Type B pancreatic cell (in vitro differentiated cells): ENCODE measurements around the gene LRP1B. TPM values are rescaled to one million over a fixed set of nuclear protein-coding genes. Genes with fewer than 3 reads are reported as not detected.
A peak's percentile ranks its signal among the peaks of the same experiment; 100 is the strongest.

Source experiments
- DNase-seq: peaks from one replicate; pipeline ENCODE4 v3.0.0; 2021; ENCODE audit warnings: mixed read lengths; ENCODE audit not compliant: unreplicated experiment; ENCODE audit errors: extremely low spot score
- H3K27ac Mint-ChIP-seq: 2 replicates; pipeline ENCODE4 v1.8.0; 2021; ENCODE audit warnings: mild to moderate bottlenecking, mixed read lengths
- H3K27me3 Mint-ChIP-seq: 2 replicates; pipeline ENCODE4 v1.8.0; 2021; ENCODE audit warnings: mixed read lengths
- H3K36me3 Mint-ChIP-seq: 2 replicates; pipeline ENCODE4 v1.8.0; 2021; ENCODE audit warnings: mixed read lengths
- H3K4me1 Mint-ChIP-seq: one replicate; pipeline ENCODE4 v1.8.0; 2021; ENCODE audit warnings: mixed read lengths; ENCODE audit not compliant: unreplicated experiment
- H3K4me3 Mint-ChIP-seq: 2 replicates; pipeline ENCODE4 v1.8.0; 2021; ENCODE audit warnings: mild to moderate bottlenecking, mixed read lengths
- H3K9me3 Mint-ChIP-seq: 2 replicates; pipeline ENCODE4 v1.8.0; 2021; ENCODE audit warnings: mixed read lengths
- CTCF ChIP-seq: fragments of 200-600 bp; sonication (generic); conservative IDR thresholded peaks from 2 replicates; pipeline ENCODE4 v1.5.0; 2021; ENCODE audit warnings: antibody characterized with exemption, mild to moderate bottlenecking
- total RNA-seq: library from RNA; stranded (reverse); gene quantifications from 2 replicates; pipeline ENCODE4 v1.2.1, GENCODE V29; 2021; ENCODE audit warnings: low replicate concordance

LRP1B gene
- total RNA-seq, 1 donor from 2014 or later, result 16.0 TPM

GRCh38 chr2:142142595-142142994, 11.8 kb upstream of the LRP1B start:
- no peak for TF ChIP-seq CTCF
- peaks cover 6% of the 10 kb centered on the region for H3K4me1 Mint-ChIP-seq
- H3K4me3 Mint-ChIP-seq, result no peak overlapping the region
- no peaks in the 10 kb centered on the region for H3K36me3 Mint-ChIP-seq
- no peaks in the 10 kb centered on the region for H3K27me3 Mint-ChIP-seq
- no peaks in the 10 kb centered on the region for H3K9me3 Mint-ChIP-seq
- no peak for DNase-seq
- no peak overlapping the region for H3K27ac Mint-ChIP-seq

DNA sequence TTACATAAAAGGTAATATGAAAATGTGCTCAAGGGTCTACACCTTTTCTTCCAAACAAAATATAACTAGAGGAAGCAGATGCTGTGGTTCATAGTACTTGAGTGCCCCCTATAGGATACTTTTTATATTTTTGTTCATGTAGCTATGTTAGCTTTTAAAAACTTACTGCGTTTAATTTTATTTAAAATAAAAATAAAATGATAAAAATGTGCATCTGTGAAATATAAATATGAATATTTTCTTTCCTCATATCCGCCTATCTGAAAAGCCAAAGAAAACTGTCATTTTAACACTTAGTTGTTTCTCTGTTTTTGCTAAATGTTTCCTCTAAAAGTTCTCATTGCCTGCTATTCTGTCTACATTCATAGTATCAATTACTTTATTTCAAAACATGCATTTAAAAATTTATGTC, 9.6 kb upstream of the LRP1B start:
- Mint-ChIP-seq H3K9me3 (no peaks in the 10 kb centered on the region), H3K4me1 (peaks cover 6% of the 10 kb centered on the region), H3K4me3 (no peak overlapping the region), H3K27ac (no peak overlapping the region), H3K27me3 (no peaks in the 10 kb centered on the region), H3K36me3 (no peaks in the 10 kb centered on the region)
- DNase-seq, result no peak
- peak; percentile 89 for TF ChIP-seq CTCF

DNA sequence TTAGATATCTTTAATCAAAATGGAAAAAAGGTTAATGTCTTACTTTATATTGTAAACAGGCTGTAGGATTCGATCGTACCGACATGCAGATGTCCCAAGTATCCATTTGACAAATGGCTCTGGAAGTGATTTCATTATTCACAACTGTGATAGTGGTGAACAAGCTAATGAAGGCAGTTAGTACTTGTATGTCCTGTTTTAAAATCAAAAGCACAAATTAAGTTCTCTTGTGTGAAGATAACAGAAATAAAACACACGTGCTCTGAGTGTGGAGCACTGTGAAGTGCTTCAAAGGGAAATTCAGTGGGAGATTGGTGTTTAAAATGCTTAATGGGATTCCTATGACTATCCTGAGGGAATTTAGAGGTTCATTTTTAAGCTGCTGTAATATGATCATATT, 8.6 kb upstream of the LRP1B start:
- Mint-ChIP-seq H3K4me3 (no peak overlapping the region), H3K9me3 (no peaks in the 10 kb centered on the region), H3K27me3 (peaks cover 5% of the 10 kb centered on the region), H3K27ac (no peak overlapping the region), H3K4me1 (peaks cover 12% of the 10 kb centered on the region), H3K36me3 (no peaks in the 10 kb centered on the region)
- no peak for DNase-seq
- TF ChIP-seq CTCF, result no peak

DNA sequence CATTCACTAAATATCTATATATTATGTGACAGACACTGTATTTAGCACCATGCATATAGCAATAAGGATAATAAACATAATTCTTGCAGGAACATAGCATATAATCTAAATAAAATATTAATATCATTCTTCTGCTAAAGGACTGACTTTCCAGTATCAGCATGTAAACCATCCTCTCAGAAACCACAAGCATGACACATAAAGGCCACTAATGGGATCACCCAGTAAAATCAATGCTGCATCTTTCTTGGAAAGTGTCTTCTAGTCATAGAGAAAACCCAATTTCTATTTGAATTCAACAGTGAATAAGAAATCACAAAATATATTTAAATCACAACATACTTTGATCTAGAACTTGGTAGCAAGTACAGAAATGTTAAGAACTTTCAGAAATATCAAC, 5.8 kb upstream of the LRP1B start:
- Mint-ChIP-seq H3K4me1 (peaks cover 15% of the 10 kb centered on the region), H3K9me3 (no peaks in the 10 kb centered on the region), H3K36me3 (no peaks in the 10 kb centered on the region), H3K27me3 (peaks cover 15% of the 10 kb centered on the region), H3K27ac (no peak overlapping the region), H3K4me3 (no peak overlapping the region)
- DNase-seq, result no peak
- TF ChIP-seq CTCF, result no peak

GRCh38 chr2:142134911-142135310, 4.1 kb upstream of the LRP1B start:
- Mint-ChIP-seq H3K4me3 (no peak overlapping the region), H3K9me3 (no peaks in the 10 kb centered on the region), H3K27ac (no peak overlapping the region), H3K4me1 (peaks cover 19% of the 10 kb centered on the region), H3K36me3 (no peaks in the 10 kb centered on the region), H3K27me3 (peaks cover 30% of the 10 kb centered on the region)
- TF ChIP-seq CTCF, result no peak
- no peak for DNase-seq
